HCT116 (cell line): ENCODE data around the gene SLC25A21. TPM values are rescaled to one million over a fixed set of nuclear protein-coding genes. Genes with fewer than 3 reads are reported as not detected.

ENCODE experiments used
- ATAC-seq: fragments of 200-7000 bp; cut with Tn5 transposase; 2 replicates; pipeline ENCODE4 v1.9.1; 2020; ENCODE audit warnings: mild to moderate bottlenecking, moderate library complexity
- BruUV-seq: library from RNA; stranded (reverse); fragments of 400-500 nt; replicated peaks from 2 replicates; lab custom pipeline; 2021; lab: Mats Ljungman, UMichigan
- CTCF ChIA-PET: fragments of 300-600 bp; sonication (Branson Sonifier 250); formaldehyde crosslinking; loops from one replicate; lab custom pipeline; 2021; ENCODE audit warnings: antibody characterized with exemption; lab: Charles Lee
- POLR2A ChIA-PET: fragments of 300-600, 350-600 bp; sonication (Branson Sonifier 250); formaldehyde crosslinking; loops from one replicate; lab custom pipeline; 2021; ENCODE audit warnings: antibody characterized with exemption; lab: Charles Lee
- RAD21 ChIA-PET, 2 experiments: fragments of 300-600 bp; sonication (Branson Sonifier 250); formaldehyde crosslinking; loops; one replicate each; lab custom pipeline; 2023; ENCODE audit warnings: low total read pairs in 2 of 2; ENCODE audit not compliant: uncharacterized antibody in 2 of 2, unreplicated experiment in 2 of 2, low non-redundant PET in 1 of 2; lab: Charles Lee
- DNase-seq: peaks from one replicate; pipeline ENCODE4 v3.0.0-alpha.2; 2010; ENCODE audit warnings: low read depth, low spot score
- H2AFZ ChIP-seq: fragments of 200-600 bp; shearing (Covaris generic), sonication (generic); 2 replicates; pipeline ENCODE4 v1.6.1; 2017; ENCODE audit warnings: low read depth, mixed run types, mixed read lengths, antibody characterized with exemption, low read length; ENCODE audit not compliant: poor library complexity, severe bottlenecking
- H3K27ac ChIP-seq: 2 replicates; pipeline ENCODE4 v1.5.1; 2012; ENCODE audit warnings: low read depth, low read length
- H3K27me3 ChIP-seq: fragments of 200-600 bp; sonication (generic); 2 replicates; pipeline ENCODE4 v1.6.1; 2016; ENCODE audit warnings: mixed run types, low read length, mixed read lengths; ENCODE audit not compliant: insufficient read depth
- H3K36me3 ChIP-seq, 2 experiments: fragments of 200-500 bp in 1 of 2; fragments of 200-600 bp in 1 of 2; sonication (Bioruptor generic) in 1 of 2; sonication (generic) in 1 of 2; 2 replicates each; pipeline versions ENCODE4 v1.5.1 to v1.6.1; 2014 to 2016; ENCODE audit warnings: low read length in 2 of 2, inconsistent platforms in 1 of 2, mixed read lengths in 1 of 2, mixed run types in 1 of 2; ENCODE audit not compliant: insufficient read depth in 2 of 2, control insufficient read depth in 1 of 2
- H3K4me1 ChIP-seq, 2 experiments: fragments of 200-600 bp in 1 of 2; sonication (generic) in 1 of 2; 2 replicates each; pipeline versions ENCODE4 v1.5.1 to v1.6.1; 2012 to 2017; ENCODE audit warnings: low read length in 2 of 2, inconsistent platforms in 1 of 2, mild to moderate bottlenecking in 1 of 2, mixed read lengths in 1 of 2, mixed run types in 1 of 2, moderate library complexity in 1 of 2; ENCODE audit not compliant: insufficient read depth in 2 of 2, control insufficient read depth in 1 of 2
- H3K4me2 ChIP-seq: fragments of 200-600 bp; sonication (generic); 2 replicates; pipeline ENCODE4 v1.6.1; 2017; ENCODE audit warnings: mixed run types, low read length, mixed read lengths
- H3K4me3 ChIP-seq, 2 experiments: fragments of 200-600 bp in 1 of 2; sonication (generic) in 1 of 2; replicated peaks in 1 of 2; 2 replicates each; pipeline ENCODE4 v1.5.1; 2011 to 2016; ENCODE audit warnings: low read length in 2 of 2, control low read depth in 1 of 2, low read depth in 1 of 2, mild to moderate bottlenecking in 1 of 2, mixed read lengths in 1 of 2, mixed run types in 1 of 2
- H3K79me2 ChIP-seq: fragments of 200-600 bp; sonication (generic); 2 replicates; pipeline ENCODE4 v1.6.1; 2017; ENCODE audit warnings: mild to moderate bottlenecking, mixed run types, low read length, moderate library complexity, mixed read lengths; ENCODE audit not compliant: insufficient read depth
- H3K9ac ChIP-seq: fragments of 200-600 bp; sonication (generic); 2 replicates; pipeline ENCODE4 v1.6.1; 2016; ENCODE audit warnings: low read length, mixed read lengths
- H3K9me2 ChIP-seq: fragments of 200-600 bp; sonication (generic), shearing (Covaris generic); 2 replicates; pipeline ENCODE4 v1.6.1; 2017; ENCODE audit warnings: mixed run types, mild to moderate bottlenecking, moderate library complexity; ENCODE audit not compliant: insufficient read depth
- H3K9me3 ChIP-seq, 2 experiments: fragments of 200-500 bp in 1 of 2; fragments of 200-600 bp in 1 of 2; sonication (Bioruptor generic) in 1 of 2; sonication (generic) in 1 of 2; 2 replicates each; pipeline ENCODE4 v1.6.1; 2014 to 2017; ENCODE audit warnings: low read length in 2 of 2, mixed read lengths in 2 of 2, inconsistent platforms in 1 of 2, low read depth in 1 of 2, mild to moderate bottlenecking in 1 of 2, mixed run types in 1 of 2, moderate library complexity in 1 of 2; ENCODE audit not compliant: control insufficient read depth in 1 of 2, insufficient read depth in 1 of 2
- H4K20me1 ChIP-seq: fragments of 200-600 bp; sonication (generic), shearing (Covaris generic); 2 replicates; pipeline ENCODE4 v1.6.1; 2017; ENCODE audit warnings: mixed run types, mild to moderate bottlenecking, moderate library complexity; ENCODE audit not compliant: insufficient read depth
- CBX3 ChIP-seq: IDR thresholded peaks from 2 replicates; pipeline ENCODE4 v1.6.1; 2012; ENCODE audit warnings: low read depth
- CEBPB ChIP-seq: IDR thresholded peaks from 2 replicates; pipeline ENCODE4 v1.6.1; 2012; ENCODE audit warnings: low read depth
- EZH2 ChIP-seq: fragments of 200-600 bp; sonication (generic); IDR thresholded peaks from 2 replicates; pipeline ENCODE4 v1.6.1; 2017; ENCODE audit warnings: antibody characterized with exemption, mixed run types
- FOSL1 ChIP-seq: IDR thresholded peaks from 2 replicates; pipeline ENCODE4 v1.6.1; 2012; ENCODE audit warnings: low read depth
- JUND ChIP-seq: IDR thresholded peaks from 2 replicates; pipeline ENCODE4 v1.6.1; 2012
- POLR2A ChIP-seq: IDR thresholded peaks from 2 replicates; pipeline ENCODE4 v1.7.0; 2011; ENCODE audit warnings: borderline replicate concordance; ENCODE audit not compliant: insufficient read depth, insufficient read length; ENCODE audit errors: extremely low read depth
- POLR2AphosphoS5 ChIP-seq: IDR thresholded peaks from 2 replicates; pipeline ENCODE4 v1.6.1; 2011; ENCODE audit warnings: mild to moderate bottlenecking, low read depth, low read length, moderate library complexity
- RAD21 ChIP-seq: IDR thresholded peaks from 2 replicates; pipeline ENCODE4 v1.6.1; 2012; ENCODE audit warnings: low read depth, mild to moderate bottlenecking
- TCF7L2 ChIP-seq: IDR thresholded peaks from 2 replicates; pipeline ENCODE4 v1.7.0; 2011; ENCODE audit warnings: borderline replicate concordance, inconsistent platforms; ENCODE audit not compliant: insufficient read depth, insufficient read length; ENCODE audit errors: extremely low read depth
- YY1 ChIP-seq: IDR thresholded peaks from 2 replicates; pipeline ENCODE4 v1.6.1; 2011; ENCODE audit warnings: low read length, low read depth, moderate library complexity, mild to moderate bottlenecking; ENCODE audit not compliant: insufficient replicate concordance; ENCODE audit errors: extremely low read depth
- ZFX ChIP-seq: fragments of 450-650 bp; IDR thresholded peaks from 2 replicates; pipeline ENCODE4 v1.6.1; 2017
- intact Hi-C: fragments of 100-400 bp; cut with micrococcal nuclease; formaldehyde crosslinking; loops from 2 replicates; pipeline ENCODE4 v1.10.0; 2022
- total RNA-seq: library from RNA; stranded (reverse); gene quantifications from one replicate; pipeline ENCODE4 v1.2.1, GENCODE V29; 2021; ENCODE audit not compliant: unreplicated experiment
- TF ChIP-seq, protein P1 (sequence below): IDR thresholded peaks from 2 replicates; pipeline ENCODE4 v1.6.1; 2011; ENCODE audit warnings: mild to moderate bottlenecking, low read length, moderate library complexity; ENCODE audit not compliant: insufficient replicate concordance; ENCODE audit errors: extremely low read depth
- TF ChIP-seq, protein P2 (sequence below): IDR thresholded peaks from 2 replicates; pipeline ENCODE4 v1.6.1; 2012
- TF ChIP-seq, protein P3 (sequence below): IDR thresholded peaks from 2 replicates; pipeline ENCODE4 v1.6.1; 2012; ENCODE audit warnings: low read depth
- TF ChIP-seq, protein P4 (sequence below), 3 experiments: fragments of 200-600 bp in 1 of 3; sonication (generic) in 1 of 3; IDR thresholded peaks in 2 of 3; conservative IDR thresholded peaks in 1 of 3; 2 replicates each; pipeline ENCODE4 v1.5.1; 2012 to 2017; ENCODE audit warnings: low read depth in 2 of 3, low read length in 2 of 3, antibody characterized with exemption in 1 of 3, borderline replicate concordance in 1 of 3, control low read depth in 1 of 3, mild to moderate bottlenecking in 1 of 3, mixed read lengths in 1 of 3, mixed run types in 1 of 3, moderate library complexity in 1 of 3; ENCODE audit not compliant: insufficient read depth in 1 of 3

The SLC25A21 gene
- total RNA-seq, 1 experiment from 2014 or later, result 3.5 TPM

DNA sequence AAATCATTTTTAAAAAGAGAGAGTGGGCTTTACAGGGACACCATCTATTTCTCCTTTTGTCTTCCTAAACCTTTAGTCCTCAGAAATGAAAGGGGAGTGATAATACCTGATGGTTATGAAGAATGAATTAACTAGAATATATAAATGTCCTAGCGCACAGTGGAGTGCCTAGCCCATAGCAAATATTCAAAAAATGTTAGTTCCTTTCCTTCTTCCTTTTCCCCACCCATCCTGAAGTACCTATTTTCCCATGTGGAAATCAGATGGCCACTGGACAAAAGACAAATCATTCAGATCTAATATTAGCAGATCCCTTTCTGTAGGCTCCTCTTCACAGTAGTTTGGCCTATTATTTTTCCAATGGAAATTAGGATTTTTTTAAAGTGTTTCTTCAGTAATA, 90.0 kb downstream of the SLC25A21 start:
- no peaks in the 10 kb centered on the region for H4K20me1 ChIP-seq
- ATAC-seq, result no peak
- no peak overlapping the region for H3K4me2 ChIP-seq
- ChIA-PET RAD21 (no interaction called here), CTCF (no interaction called here), POLR2A (no interaction called here)
- H3K9me2 ChIP-seq, result no peaks in the 10 kb centered on the region
- intact Hi-C loops, result no loop called here
- no peaks in the 10 kb centered on the region for H3K27me3 ChIP-seq
- H2AFZ ChIP-seq, result no peak overlapping the region
- no peak overlapping the region for H3K27ac ChIP-seq
- H3K36me3 ChIP-seq, result no peaks in the 10 kb centered on the region
- H3K79me2 ChIP-seq, result no peaks in the 10 kb centered on the region
- no TSS peak for BruUV-seq
- H3K4me1 ChIP-seq, result peaks cover 8 to 22% of the 10 kb centered on the region in 2 experiments; a peak in 3 of 4 replicates
- TF ChIP-seq RAD21 (no peak), TCF7L2 (no peak), CBX3 (no peak), CEBPB (no peak), ZFX (no peak), FOSL1 (no peak), JUND (no peak), POLR2A (no peak), POLR2AphosphoS5 (no peak), YY1 (no peak), EZH2 (no peak)
- TF ChIP-seq, protein P1, sequence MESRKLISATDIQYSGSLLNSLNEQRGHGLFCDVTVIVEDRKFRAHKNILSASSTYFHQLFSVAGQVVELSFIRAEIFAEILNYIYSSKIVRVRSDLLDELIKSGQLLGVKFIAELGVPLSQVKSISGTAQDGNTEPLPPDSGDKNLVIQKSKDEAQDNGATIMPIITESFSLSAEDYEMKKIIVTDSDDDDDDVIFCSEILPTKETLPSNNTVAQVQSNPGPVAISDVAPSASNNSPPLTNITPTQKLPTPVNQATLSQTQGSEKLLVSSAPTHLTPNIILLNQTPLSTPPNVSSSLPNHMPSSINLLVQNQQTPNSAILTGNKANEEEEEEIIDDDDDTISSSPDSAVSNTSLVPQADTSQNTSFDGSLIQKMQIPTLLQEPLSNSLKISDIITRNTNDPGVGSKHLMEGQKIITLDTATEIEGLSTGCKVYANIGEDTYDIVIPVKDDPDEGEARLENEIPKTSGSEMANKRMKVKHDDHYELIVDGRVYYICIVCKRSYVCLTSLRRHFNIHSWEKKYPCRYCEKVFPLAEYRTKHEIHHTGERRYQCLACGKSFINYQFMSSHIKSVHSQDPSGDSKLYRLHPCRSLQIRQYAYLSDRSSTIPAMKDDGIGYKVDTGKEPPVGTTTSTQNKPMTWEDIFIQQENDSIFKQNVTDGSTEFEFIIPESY, result no peak
- TF ChIP-seq, protein P2, sequence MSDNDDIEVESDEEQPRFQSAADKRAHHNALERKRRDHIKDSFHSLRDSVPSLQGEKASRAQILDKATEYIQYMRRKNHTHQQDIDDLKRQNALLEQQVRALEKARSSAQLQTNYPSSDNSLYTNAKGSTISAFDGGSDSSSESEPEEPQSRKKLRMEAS, result no peak
- TF ChIP-seq, protein P3, sequence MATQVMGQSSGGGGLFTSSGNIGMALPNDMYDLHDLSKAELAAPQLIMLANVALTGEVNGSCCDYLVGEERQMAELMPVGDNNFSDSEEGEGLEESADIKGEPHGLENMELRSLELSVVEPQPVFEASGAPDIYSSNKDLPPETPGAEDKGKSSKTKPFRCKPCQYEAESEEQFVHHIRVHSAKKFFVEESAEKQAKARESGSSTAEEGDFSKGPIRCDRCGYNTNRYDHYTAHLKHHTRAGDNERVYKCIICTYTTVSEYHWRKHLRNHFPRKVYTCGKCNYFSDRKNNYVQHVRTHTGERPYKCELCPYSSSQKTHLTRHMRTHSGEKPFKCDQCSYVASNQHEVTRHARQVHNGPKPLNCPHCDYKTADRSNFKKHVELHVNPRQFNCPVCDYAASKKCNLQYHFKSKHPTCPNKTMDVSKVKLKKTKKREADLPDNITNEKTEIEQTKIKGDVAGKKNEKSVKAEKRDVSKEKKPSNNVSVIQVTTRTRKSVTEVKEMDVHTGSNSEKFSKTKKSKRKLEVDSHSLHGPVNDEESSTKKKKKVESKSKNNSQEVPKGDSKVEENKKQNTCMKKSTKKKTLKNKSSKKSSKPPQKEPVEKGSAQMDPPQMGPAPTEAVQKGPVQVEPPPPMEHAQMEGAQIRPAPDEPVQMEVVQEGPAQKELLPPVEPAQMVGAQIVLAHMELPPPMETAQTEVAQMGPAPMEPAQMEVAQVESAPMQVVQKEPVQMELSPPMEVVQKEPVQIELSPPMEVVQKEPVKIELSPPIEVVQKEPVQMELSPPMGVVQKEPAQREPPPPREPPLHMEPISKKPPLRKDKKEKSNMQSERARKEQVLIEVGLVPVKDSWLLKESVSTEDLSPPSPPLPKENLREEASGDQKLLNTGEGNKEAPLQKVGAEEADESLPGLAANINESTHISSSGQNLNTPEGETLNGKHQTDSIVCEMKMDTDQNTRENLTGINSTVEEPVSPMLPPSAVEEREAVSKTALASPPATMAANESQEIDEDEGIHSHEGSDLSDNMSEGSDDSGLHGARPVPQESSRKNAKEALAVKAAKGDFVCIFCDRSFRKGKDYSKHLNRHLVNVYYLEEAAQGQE, result no peak
- TF ChIP-seq, protein P4, sequence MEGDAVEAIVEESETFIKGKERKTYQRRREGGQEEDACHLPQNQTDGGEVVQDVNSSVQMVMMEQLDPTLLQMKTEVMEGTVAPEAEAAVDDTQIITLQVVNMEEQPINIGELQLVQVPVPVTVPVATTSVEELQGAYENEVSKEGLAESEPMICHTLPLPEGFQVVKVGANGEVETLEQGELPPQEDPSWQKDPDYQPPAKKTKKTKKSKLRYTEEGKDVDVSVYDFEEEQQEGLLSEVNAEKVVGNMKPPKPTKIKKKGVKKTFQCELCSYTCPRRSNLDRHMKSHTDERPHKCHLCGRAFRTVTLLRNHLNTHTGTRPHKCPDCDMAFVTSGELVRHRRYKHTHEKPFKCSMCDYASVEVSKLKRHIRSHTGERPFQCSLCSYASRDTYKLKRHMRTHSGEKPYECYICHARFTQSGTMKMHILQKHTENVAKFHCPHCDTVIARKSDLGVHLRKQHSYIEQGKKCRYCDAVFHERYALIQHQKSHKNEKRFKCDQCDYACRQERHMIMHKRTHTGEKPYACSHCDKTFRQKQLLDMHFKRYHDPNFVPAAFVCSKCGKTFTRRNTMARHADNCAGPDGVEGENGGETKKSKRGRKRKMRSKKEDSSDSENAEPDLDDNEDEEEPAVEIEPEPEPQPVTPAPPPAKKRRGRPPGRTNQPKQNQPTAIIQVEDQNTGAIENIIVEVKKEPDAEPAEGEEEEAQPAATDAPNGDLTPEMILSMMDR (IDR thresholded peaks at IDR 0.05 in 2 of 3, conservative IDR thresholded peaks at IDR 0.05 in 1 of 3; ENCODE audit: borderline replicate concordance in 1 of 3, insufficient read depth in 1 of 3, low read depth in 2 of 3, low read length in 2 of 3), result no peak
- no peak overlapping the region for H3K4me3 ChIP-seq
- DNase-seq, result no peak
- no peaks in the 10 kb centered on the region for H3K9me3 ChIP-seq
- no peak overlapping the region for H3K9ac ChIP-seq
